ENCODE measurements around the gene OPN3. TPM values are rescaled to one million over a fixed set of nuclear protein-coding genes. Genes with fewer than 3 reads are reported as not detected.

Gene OPN3
- polyA plus RNA-seq, 1 donor from 2014 or later = 2.7 TPM

DNA sequence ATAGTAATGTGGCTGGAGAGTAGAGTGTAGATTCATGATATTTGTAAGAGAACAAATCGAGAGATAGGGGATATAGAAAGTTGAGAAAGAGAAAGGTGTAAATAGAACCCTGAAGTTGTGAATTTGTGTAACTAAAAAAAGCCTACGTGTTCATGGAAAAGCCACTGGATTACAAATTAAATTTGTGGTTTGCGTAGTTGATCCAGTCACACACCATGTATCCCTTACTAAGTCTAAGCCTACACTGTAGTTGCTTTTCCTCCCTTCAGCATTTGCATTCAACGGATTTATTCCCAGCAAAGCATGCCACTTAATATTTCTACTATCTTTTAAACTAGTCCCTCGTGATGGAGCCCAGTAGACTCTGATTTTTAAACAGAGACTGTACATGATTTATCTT, 83.1 kb downstream of the OPN3 start:
- no peak overlapping the region for H3K9ac ChIP-seq (ENCODE audit: low read length)
- H3K36me3 ChIP-seq (ENCODE audit: insufficient read depth, low read length) = no peaks in the 10 kb centered on the region
- no peaks in the 10 kb centered on the region for H3K9me3 ChIP-seq (ENCODE audit: low read length)
- H3K4me3 ChIP-seq (ENCODE audit: low read length) = no peak overlapping the region
- no peak overlapping the region for H2AFZ ChIP-seq (ENCODE audit: low read depth, low read length)
- H3K27me3 ChIP-seq (ENCODE audit: insufficient read depth, low read depth, low read length) = no peaks in the 10 kb centered on the region
- H3F3A ChIP-seq (ENCODE audit: insufficient read depth, low read length, poor library complexity, severe bottlenecking) = no peaks in the 10 kb centered on the region
- H3K9me2 ChIP-seq (ENCODE audit: insufficient read depth, low read length) = no peaks in the 10 kb centered on the region
- H3K4me2 ChIP-seq (ENCODE audit: low read length) = no peak overlapping the region
- no peak overlapping the region for H3K27ac ChIP-seq (ENCODE audit: low read length)
- no peaks in the 10 kb centered on the region for H3K79me2 ChIP-seq (replicated peaks; ENCODE audit: insufficient read depth, low read length)
- no peaks in the 10 kb centered on the region for H4K20me1 ChIP-seq (ENCODE audit: insufficient read depth)
- TF ChIP-seq RAD21 (conservative IDR thresholded peaks at IDR 0.05) (no peak), TAF1 (IDR thresholded peaks at IDR 0.05; ENCODE audit: low read depth) (no peak), REST (IDR thresholded peaks at IDR 0.05; ENCODE audit: borderline replicate concordance) (no peak), SMC3 (conservative IDR thresholded peaks at IDR 0.05; ENCODE audit: poor library complexity) (no peak), EZH2 (IDR thresholded peaks at IDR 0.05; ENCODE audit: borderline replicate concordance, insufficient read depth, low read length, poor library complexity, severe bottlenecking) (no peak)

GRCh38 chr1:241555526-241555925, 84.6 kb downstream of the OPN3 start:
- Histone ChIP-seq H3K4me2 (ENCODE audit: low read length) (no peak overlapping the region), H3K9me3 (ENCODE audit: low read length) (no peaks in the 10 kb centered on the region), H3K79me2 (replicated peaks; ENCODE audit: insufficient read depth, low read length) (no peaks in the 10 kb centered on the region), H3K27ac (ENCODE audit: low read length) (no peak overlapping the region), H3K9me2 (ENCODE audit: insufficient read depth, low read length) (no peaks in the 10 kb centered on the region), H3K9ac (ENCODE audit: low read length) (no peak overlapping the region), H3F3A (ENCODE audit: insufficient read depth, low read length, poor library complexity, severe bottlenecking) (no peaks in the 10 kb centered on the region), H3K27me3 (ENCODE audit: insufficient read depth, low read depth, low read length) (no peaks in the 10 kb centered on the region), H3K4me3 (ENCODE audit: low read length) (no peak overlapping the region), H2AFZ (ENCODE audit: low read depth, low read length) (no peak overlapping the region), H4K20me1 (ENCODE audit: insufficient read depth) (no peaks in the 10 kb centered on the region), H3K36me3 (ENCODE audit: insufficient read depth, low read length) (no peaks in the 10 kb centered on the region)
- no peak for TF ChIP-seq REST (IDR thresholded peaks at IDR 0.05; ENCODE audit: borderline replicate concordance)
- no peak for TF ChIP-seq EP300 (conservative IDR thresholded peaks at IDR 0.05; ENCODE audit: poor library complexity, severe bottlenecking)
- no peak for TF ChIP-seq TAF1 (IDR thresholded peaks at IDR 0.05; ENCODE audit: low read depth)
- TF ChIP-seq SMC3 (conservative IDR thresholded peaks at IDR 0.05; ENCODE audit: poor library complexity) = no peak
- TF ChIP-seq RAD21 (conservative IDR thresholded peaks at IDR 0.05) = no peak
- TF ChIP-seq, protein P1, sequence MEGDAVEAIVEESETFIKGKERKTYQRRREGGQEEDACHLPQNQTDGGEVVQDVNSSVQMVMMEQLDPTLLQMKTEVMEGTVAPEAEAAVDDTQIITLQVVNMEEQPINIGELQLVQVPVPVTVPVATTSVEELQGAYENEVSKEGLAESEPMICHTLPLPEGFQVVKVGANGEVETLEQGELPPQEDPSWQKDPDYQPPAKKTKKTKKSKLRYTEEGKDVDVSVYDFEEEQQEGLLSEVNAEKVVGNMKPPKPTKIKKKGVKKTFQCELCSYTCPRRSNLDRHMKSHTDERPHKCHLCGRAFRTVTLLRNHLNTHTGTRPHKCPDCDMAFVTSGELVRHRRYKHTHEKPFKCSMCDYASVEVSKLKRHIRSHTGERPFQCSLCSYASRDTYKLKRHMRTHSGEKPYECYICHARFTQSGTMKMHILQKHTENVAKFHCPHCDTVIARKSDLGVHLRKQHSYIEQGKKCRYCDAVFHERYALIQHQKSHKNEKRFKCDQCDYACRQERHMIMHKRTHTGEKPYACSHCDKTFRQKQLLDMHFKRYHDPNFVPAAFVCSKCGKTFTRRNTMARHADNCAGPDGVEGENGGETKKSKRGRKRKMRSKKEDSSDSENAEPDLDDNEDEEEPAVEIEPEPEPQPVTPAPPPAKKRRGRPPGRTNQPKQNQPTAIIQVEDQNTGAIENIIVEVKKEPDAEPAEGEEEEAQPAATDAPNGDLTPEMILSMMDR (IDR thresholded peaks at IDR 0.05; ENCODE audit: poor library complexity, severe bottlenecking) = no peak
- no peak for TF ChIP-seq EZH2 (IDR thresholded peaks at IDR 0.05; ENCODE audit: borderline replicate concordance, insufficient read depth, low read length, poor library complexity, severe bottlenecking)
- TF ChIP-seq POLR2AphosphoS5 (IDR thresholded peaks at IDR 0.05) = no peak
- TF ChIP-seq MXI1 (conservative IDR thresholded peaks at IDR 0.05; ENCODE audit: poor library complexity, severe bottlenecking) = no peak

Data from neural cell (in vitro differentiated cells).